A673 (cell line): Measurements from ENCODE around the gene HES7. TPM values are rescaled to one million over a fixed set of nuclear protein-coding genes. Genes with fewer than 3 reads are reported as not detected.

Source experiments
- BruUV-seq: library from RNA; stranded (reverse); fragments of 400-500 nt; replicated peaks from 2 replicates; lab custom pipeline; 2021; lab: Mats Ljungman, UMichigan
- CTCF ChIA-PET: fragments of 300-600 bp; sonication (Branson Sonifier 250); formaldehyde crosslinking; loops from one replicate; lab custom pipeline; 2022; ENCODE audit warnings: antibody characterized with exemption; lab: Charles Lee
- POLR2A ChIA-PET: fragments of 300-600 bp; sonication (Branson Sonifier 250); formaldehyde crosslinking; loops from one replicate; lab custom pipeline; 2022; ENCODE audit warnings: antibody characterized with exemption; ENCODE audit not compliant: low non-redundant PET; lab: Charles Lee
- DNase-seq: peaks from one replicate; pipeline ENCODE4 v3.0.0-alpha.2; 2015; ENCODE audit warnings: low spot score
- H3K27ac ChIP-seq: fragments of 200-600 bp; sonication (generic); 2 replicates; pipeline ENCODE4 v1.5.1; 2016; ENCODE audit warnings: mixed run types, low read depth, mild to moderate bottlenecking, mixed read lengths, antibody characterized with exemption, low read length; ENCODE audit not compliant: poor library complexity, severe bottlenecking
- H3K27me3 ChIP-seq: fragments of 200-600 bp; sonication (generic); replicated peaks from 2 replicates; pipeline ENCODE4 v1.6.1; 2017; ENCODE audit warnings: mixed run types, low read depth, mild to moderate bottlenecking, mixed read lengths, antibody characterized with exemption, low read length; ENCODE audit not compliant: insufficient read depth, poor library complexity
- H3K36me3 ChIP-seq: fragments of 200-600 bp; sonication (generic); 2 replicates; pipeline ENCODE4 v1.6.1; 2016; ENCODE audit warnings: mixed run types, mild to moderate bottlenecking, mixed read lengths, antibody characterized with exemption, low read length; ENCODE audit not compliant: insufficient read depth, poor library complexity, severe bottlenecking
- H3K4me1 ChIP-seq: fragments of 200-600 bp; sonication (generic); 2 replicates; pipeline ENCODE4 v1.6.1; 2017; ENCODE audit warnings: mixed run types, mild to moderate bottlenecking, mixed read lengths, antibody characterized with exemption, low read length; ENCODE audit not compliant: insufficient read depth, poor library complexity, severe bottlenecking
- H3K4me3 ChIP-seq: fragments of 200-600 bp; sonication (generic); 2 replicates; pipeline ENCODE4 v1.5.1; 2016; ENCODE audit warnings: low read depth, mixed run types, mild to moderate bottlenecking, mixed read lengths, low read length; ENCODE audit not compliant: poor library complexity, severe bottlenecking
- H3K9me3 ChIP-seq: fragments of 200-600 bp; sonication (generic); 2 replicates; pipeline ENCODE4 v1.6.1; 2016; ENCODE audit warnings: mixed run types, low read depth, mild to moderate bottlenecking, mixed read lengths, antibody characterized with exemption, low read length; ENCODE audit not compliant: poor library complexity, severe bottlenecking
- EZH2 ChIP-seq: fragments of 200-600 bp; sonication (generic); IDR thresholded peaks from 2 replicates; pipeline ENCODE4 v1.6.1; 2017; ENCODE audit warnings: borderline replicate concordance, low read depth, mild to moderate bottlenecking, mixed read lengths, antibody characterized with exemption, low read length; ENCODE audit not compliant: poor library complexity, severe bottlenecking
- intact Hi-C: fragments of 100-400 bp; cut with micrococcal nuclease; formaldehyde crosslinking; loops from one replicate; pipeline ENCODE4 v1.10.0; 2022; ENCODE audit not compliant: unreplicated experiment
- total RNA-seq: library from RNA; stranded (reverse); gene quantifications from 2 replicates; pipeline ENCODE4 v1.2.3, GENCODE V29; 2021
- TF ChIP-seq, protein P1 (sequence below): fragments of 300-800, 200-600 bp; sonication (generic); conservative IDR thresholded peaks from 2 replicates; pipeline ENCODE4 v1.5.1; 2017; ENCODE audit warnings: low read depth, mild to moderate bottlenecking, antibody characterized with exemption, low read length, moderate library complexity, mixed read lengths

The HES7 gene
- total RNA-seq, 1 experiment from 2014 or later = 1.7 TPM

DNA sequence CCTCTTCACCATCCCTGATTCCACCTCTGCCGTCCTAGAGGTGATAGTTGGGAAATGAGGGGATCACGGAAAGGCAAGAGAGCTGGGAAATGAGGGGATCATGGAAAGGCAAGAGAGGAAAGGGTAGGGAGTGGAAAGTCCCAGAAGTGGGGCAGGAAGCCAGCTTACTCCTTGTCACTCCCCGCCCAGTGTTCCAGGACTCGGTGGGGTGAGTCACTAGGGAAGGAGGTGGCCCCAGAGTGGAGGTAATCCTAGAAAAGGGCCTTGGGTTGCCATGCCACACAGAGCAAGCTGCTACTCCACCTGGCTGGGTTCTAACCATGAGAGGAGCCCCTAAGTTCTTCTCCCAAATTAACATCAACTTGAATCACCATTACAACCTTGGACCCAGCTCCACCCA lies 20.4 kb downstream of the HES7 start:
- no peaks in the 10 kb centered on the region for H3K36me3 ChIP-seq
- intact Hi-C loops = no loop called here
- POLR2A ChIA-PET = no interaction called here
- H3K9me3 ChIP-seq = no peaks in the 10 kb centered on the region
- CTCF ChIA-PET = no interaction called here
- no peak overlapping the region for H3K4me3 ChIP-seq
- DNase-seq = no peak
- no peaks in the 10 kb centered on the region for H3K27me3 ChIP-seq
- TF ChIP-seq, protein P1, sequence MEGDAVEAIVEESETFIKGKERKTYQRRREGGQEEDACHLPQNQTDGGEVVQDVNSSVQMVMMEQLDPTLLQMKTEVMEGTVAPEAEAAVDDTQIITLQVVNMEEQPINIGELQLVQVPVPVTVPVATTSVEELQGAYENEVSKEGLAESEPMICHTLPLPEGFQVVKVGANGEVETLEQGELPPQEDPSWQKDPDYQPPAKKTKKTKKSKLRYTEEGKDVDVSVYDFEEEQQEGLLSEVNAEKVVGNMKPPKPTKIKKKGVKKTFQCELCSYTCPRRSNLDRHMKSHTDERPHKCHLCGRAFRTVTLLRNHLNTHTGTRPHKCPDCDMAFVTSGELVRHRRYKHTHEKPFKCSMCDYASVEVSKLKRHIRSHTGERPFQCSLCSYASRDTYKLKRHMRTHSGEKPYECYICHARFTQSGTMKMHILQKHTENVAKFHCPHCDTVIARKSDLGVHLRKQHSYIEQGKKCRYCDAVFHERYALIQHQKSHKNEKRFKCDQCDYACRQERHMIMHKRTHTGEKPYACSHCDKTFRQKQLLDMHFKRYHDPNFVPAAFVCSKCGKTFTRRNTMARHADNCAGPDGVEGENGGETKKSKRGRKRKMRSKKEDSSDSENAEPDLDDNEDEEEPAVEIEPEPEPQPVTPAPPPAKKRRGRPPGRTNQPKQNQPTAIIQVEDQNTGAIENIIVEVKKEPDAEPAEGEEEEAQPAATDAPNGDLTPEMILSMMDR = no peak
- no peak for TF ChIP-seq EZH2
- no peak overlapping the region for H3K27ac ChIP-seq
- BruUV-seq = no TSS peak
- no peaks in the 10 kb centered on the region for H3K4me1 ChIP-seq

DNA sequence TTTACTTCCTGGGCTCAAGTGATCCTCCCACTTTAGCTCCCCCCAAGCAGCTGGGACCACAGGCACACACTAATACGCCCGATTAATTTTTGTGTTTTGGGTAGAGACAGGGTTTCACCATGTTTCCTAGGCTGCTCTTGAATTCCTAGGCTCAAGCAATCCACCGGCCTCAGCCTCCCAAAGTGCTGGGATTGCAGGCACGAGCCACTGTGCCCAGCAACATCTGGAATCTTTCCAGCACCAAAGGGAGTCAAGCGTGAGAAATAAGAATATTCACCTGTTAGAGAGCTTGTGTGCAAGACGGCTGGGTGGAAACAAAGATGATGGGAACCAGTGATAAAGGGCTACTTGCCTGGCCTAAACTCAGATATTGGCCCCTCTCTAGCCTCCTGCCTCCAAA lies 22.2 kb downstream of the HES7 start:
- intact Hi-C loops = no loop called here
- BruUV-seq = no TSS peak
- ChIA-PET POLR2A (interaction anchor here (0.7 kb wide), 1 partner anchor 22 kb away, joined by 4 read pairs; no protein-coding TSS in a partner anchor), CTCF (no interaction called here)
- no peak for DNase-seq
- no peaks in the 10 kb centered on the region for H3K9me3 ChIP-seq
- H3K4me1 ChIP-seq = no peaks in the 10 kb centered on the region
- H3K27ac ChIP-seq = no peak overlapping the region
- H3K4me3 ChIP-seq = no peak overlapping the region
- H3K36me3 ChIP-seq = no peaks in the 10 kb centered on the region
- no peaks in the 10 kb centered on the region for H3K27me3 ChIP-seq
- TF ChIP-seq EZH2 = no peak
- TF ChIP-seq, protein P1 = no peak

DNA sequence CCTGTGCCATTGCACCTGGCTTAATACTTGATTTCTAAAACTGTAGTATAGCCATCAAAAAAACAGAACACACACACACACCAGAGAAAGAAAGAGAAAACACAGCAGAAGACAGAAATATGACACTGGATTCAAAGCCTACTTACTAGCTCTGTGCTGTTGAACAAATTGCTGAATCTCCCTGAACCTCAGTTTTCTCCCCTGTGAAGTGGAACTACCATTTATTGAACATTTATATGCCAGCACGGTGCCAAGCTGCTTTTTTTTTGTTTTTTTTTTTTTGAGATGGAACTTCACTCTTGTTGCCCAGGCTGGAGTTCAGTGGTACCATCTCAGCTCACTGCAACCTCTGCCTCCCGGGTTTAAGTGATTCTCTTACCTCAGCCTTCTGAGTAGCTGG lies 23.1 kb downstream of the HES7 start:
- Histone ChIP-seq H3K4me3 (no peak overlapping the region), H3K27ac (no peak overlapping the region), H3K36me3 (no peaks in the 10 kb centered on the region), H3K4me1 (no peaks in the 10 kb centered on the region), H3K9me3 (no peaks in the 10 kb centered on the region), H3K27me3 (no peaks in the 10 kb centered on the region)
- ChIA-PET CTCF (interaction anchor here (0.6 kb wide), 1 partner anchor 113 kb away, joined by 4 read pairs; no protein-coding TSS in a partner anchor), POLR2A (no interaction called here)
- no peak for TF ChIP-seq EZH2
- TF ChIP-seq, protein P1 = no peak
- DNase-seq = no peak
- BruUV-seq = no TSS peak
- intact Hi-C loops = no loop called here
